ENCODE measurements around the gene EMX2. TPM values are rescaled to one million over a fixed set of nuclear protein-coding genes. Genes with fewer than 3 reads are reported as not detected.

The EMX2 gene
- total and polyA plus RNA-seq, 2 donors (not counting 3 experiments of a cell fraction or from before 2014, with no cell fraction given): not detected

GRCh38 chr10:117503244-117504205, 39.0 kb upstream of the EMX2 start:
- no peak overlapping the region for H3K4me2 ChIP-seq (ENCODE audit: insufficient read depth, low read length)
- TF ChIP-seq, protein P1, sequence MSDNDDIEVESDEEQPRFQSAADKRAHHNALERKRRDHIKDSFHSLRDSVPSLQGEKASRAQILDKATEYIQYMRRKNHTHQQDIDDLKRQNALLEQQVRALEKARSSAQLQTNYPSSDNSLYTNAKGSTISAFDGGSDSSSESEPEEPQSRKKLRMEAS (IDR thresholded peaks at IDR 0.05; ENCODE audit: insufficient read depth, insufficient read length): no peak
- TF ChIP-seq JUN (IDR thresholded peaks at IDR 0.05; ENCODE audit: borderline replicate concordance, insufficient read depth, insufficient read length, low read depth) (no peak), FOS (IDR thresholded peaks at IDR 0.05; ENCODE audit: borderline replicate concordance, insufficient read depth, low read length) (no peak), EZH2 (IDR thresholded peaks at IDR 0.05; ENCODE audit: borderline replicate concordance, low read depth, low read length, severe bottlenecking) (no peak), POLR2AphosphoS5 (IDR thresholded peaks at IDR 0.05; ENCODE audit: insufficient read depth, low read depth, low read length) (no peak), POLR2A (IDR thresholded peaks at IDR 0.05; ENCODE audit: low read depth, low read length) (no peak), MYC (IDR thresholded peaks at IDR 0.05; ENCODE audit: low read depth, low read length) (no peak)
- TF ChIP-seq, protein P2, sequence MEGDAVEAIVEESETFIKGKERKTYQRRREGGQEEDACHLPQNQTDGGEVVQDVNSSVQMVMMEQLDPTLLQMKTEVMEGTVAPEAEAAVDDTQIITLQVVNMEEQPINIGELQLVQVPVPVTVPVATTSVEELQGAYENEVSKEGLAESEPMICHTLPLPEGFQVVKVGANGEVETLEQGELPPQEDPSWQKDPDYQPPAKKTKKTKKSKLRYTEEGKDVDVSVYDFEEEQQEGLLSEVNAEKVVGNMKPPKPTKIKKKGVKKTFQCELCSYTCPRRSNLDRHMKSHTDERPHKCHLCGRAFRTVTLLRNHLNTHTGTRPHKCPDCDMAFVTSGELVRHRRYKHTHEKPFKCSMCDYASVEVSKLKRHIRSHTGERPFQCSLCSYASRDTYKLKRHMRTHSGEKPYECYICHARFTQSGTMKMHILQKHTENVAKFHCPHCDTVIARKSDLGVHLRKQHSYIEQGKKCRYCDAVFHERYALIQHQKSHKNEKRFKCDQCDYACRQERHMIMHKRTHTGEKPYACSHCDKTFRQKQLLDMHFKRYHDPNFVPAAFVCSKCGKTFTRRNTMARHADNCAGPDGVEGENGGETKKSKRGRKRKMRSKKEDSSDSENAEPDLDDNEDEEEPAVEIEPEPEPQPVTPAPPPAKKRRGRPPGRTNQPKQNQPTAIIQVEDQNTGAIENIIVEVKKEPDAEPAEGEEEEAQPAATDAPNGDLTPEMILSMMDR (IDR thresholded peaks at IDR 0.05; ENCODE audit: extremely low read depth in 1 of 2, insufficient read depth in 1 of 2, low read depth in 1 of 2, low read length in 2 of 2): no peak
- H3K9ac ChIP-seq (replicated peaks; ENCODE audit: extremely low read depth, insufficient read depth, low read length): no peak overlapping the region
- H3K36me3 ChIP-seq (ENCODE audit: control insufficient read depth in 2 of 2, extremely low read depth in 1 of 2, insufficient read depth in 2 of 2, low read length in 2 of 2): no peaks in the 10 kb centered on the region
- no peak overlapping the region for H3K27ac ChIP-seq (ENCODE audit: insufficient read depth, low read depth, low read length)
- ChIA-PET CTCF (interaction anchor here (0.8 to 2.8 kb wide), 3 partner anchors 22 to 955 kb away, joined by 3 to 9 read pairs (median 3); no protein-coding TSS in a partner anchor), POLR2A (no interaction called here)
- H3K79me2 ChIP-seq (ENCODE audit: control insufficient read depth, insufficient read depth, low read length): no peaks in the 10 kb centered on the region
- H2AFZ ChIP-seq (ENCODE audit: low read depth, low read length): no peak overlapping the region
- dilution Hi-C loops (cut with MboI; ENCODE audit: extremely low pct_ligation_motif_present, low sequenced_read_pairs) (no loop called here), intact Hi-C loops (cut with micrococcal nuclease) (no loop called here)
- H3K4me1 ChIP-seq (ENCODE audit: control insufficient read depth, extremely low read depth, insufficient read depth, low read length): no peaks in the 10 kb centered on the region
- peaks cover 0 to 4% of the 10 kb centered on the region in 2 experiments for H3K27me3 ChIP-seq (ENCODE audit: control insufficient read depth in 2 of 2, insufficient read depth in 2 of 2, low read length in 2 of 2)
- H3K4me3 ChIP-seq (replicated peaks in 1 of 3; ENCODE audit: insufficient read depth in 1 of 3, low read depth in 1 of 3, low read length in 3 of 3): no peak overlapping the region
- DNase-seq (ENCODE audit: low read depth, low spot score): no peak
- H3K9me1 ChIP-seq (replicated peaks; ENCODE audit: control insufficient read depth, extremely low read depth, insufficient read depth, low read length): no peaks in the 10 kb centered on the region
- no TSS peak for BruUV-seq (replicated peaks)
- no peak for FAIRE-seq
- no peaks in the 10 kb centered on the region for H4K20me1 ChIP-seq (replicated peaks; ENCODE audit: control insufficient read depth, extremely low read depth, insufficient read depth, low read length)
- no peaks in the 10 kb centered on the region for H3K9me3 ChIP-seq (replicated peaks; ENCODE audit: control insufficient read depth, insufficient read depth, low read length)
